NCI-H510A treated with DMSO at 0.1 percent for 48 hours (cell line): ENCODE results near the gene RAPGEF3.

Source experiments
- DNase-seq: peaks from one replicate; lab custom pipeline; 2025; lab: John Stamatoyannopoulos, UW

Gene RAPGEF3

GRCh38 chr12:47721431-47721973 lies 37.2 kb downstream of the RAPGEF3 start:
- DNase-seq = no peak

- no peak for DNase-seq
Measured at GRCh38 chr12:47718531-47718930, 40.1 kb downstream of the RAPGEF3 start.

- DNase-seq = peak; percentile 88
Measured at GRCh38 chr12:47717443-47718193, 41.1 kb downstream of the RAPGEF3 start.

- DNase-seq = no peak
Measured at GRCh38 chr12:47717046-47717442, 41.6 kb downstream of the RAPGEF3 start.

GRCh38 chr12:47715877-47716548 lies 42.7 kb downstream of the RAPGEF3 start:
- DNase-seq = no peak

GRCh38 chr12:47715393-47715876 lies 43.2 kb downstream of the RAPGEF3 start:
- peak; percentile 86 for DNase-seq

GRCh38 chr12:47714826-47715386 lies 43.8 kb downstream of the RAPGEF3 start:
- DNase-seq = no peak

GRCh38 chr12:47712171-47712570 lies 46.5 kb downstream of the RAPGEF3 start:
- DNase-seq = no peak

- DNase-seq = no peak
Measured at GRCh38 chr12:47711448-47711847, 47.2 kb downstream of the RAPGEF3 start.

GRCh38 chr12:47710278-47710677 lies 48.4 kb downstream of the RAPGEF3 start:
- DNase-seq = no peak

GRCh38 chr12:47709671-47710070 lies 49.0 kb downstream of the RAPGEF3 start:
- DNase-seq = no peak

- DNase-seq = no peak
Measured at GRCh38 chr12:47709237-47709636, 49.4 kb downstream of the RAPGEF3 start.

GRCh38 chr12:47707905-47708543 lies 50.7 kb downstream of the RAPGEF3 start:
- no peak for DNase-seq

- DNase-seq = no peak
Measured at GRCh38 chr12:47707355-47707754, 51.3 kb downstream of the RAPGEF3 start.

- peak; percentile 89 for DNase-seq
Measured at GRCh38 chr12:47705566-47706425, 52.9 kb downstream of the RAPGEF3 start, which contains the start of gene RPAP3. Gene RPAP3 (minus strand): TSS chr12:47706030. CDS start chr12:47702840, 3,190 bp downstream.

- no peak for DNase-seq
Measured at GRCh38 chr12:47705229-47705565, 53.5 kb downstream of the RAPGEF3 start.

GRCh38 chr12:47704719-47705118 lies 54.0 kb downstream of the RAPGEF3 start:
- no peak for DNase-seq

GRCh38 chr12:47700263-47700662 lies 58.4 kb downstream of the RAPGEF3 start:
- DNase-seq = no peak

- no peak for DNase-seq
Measured at GRCh38 chr12:47698631-47699030, 60.0 kb downstream of the RAPGEF3 start.

- no peak for DNase-seq
Measured at GRCh38 chr12:47698055-47698454, 60.6 kb downstream of the RAPGEF3 start.

GRCh38 chr12:47689215-47689614 lies 69.5 kb downstream of the RAPGEF3 start:
- DNase-seq = no peak
